T-helper 2 cell (primary cell): ENCODE data around the gene ESPL1.

Source experiments
- DNase-seq, 5 experiments: peaks; one replicate each; pipeline versions ENCODE4 v3.0.0 to v3.0.0-alpha.2; 2012 to 2022

The ESPL1 gene

GRCh38 chr12:53231921-53232645 lies 36.0 kb upstream of the ESPL1 start, which contains the start of gene RARG:
RARG (minus strand) TSS chr12:53232209; CDS start chr12:53227545, 4,664 bp downstream.
- DNase-seq: peak; percentile 50 to 65 (median 63)

DNA sequence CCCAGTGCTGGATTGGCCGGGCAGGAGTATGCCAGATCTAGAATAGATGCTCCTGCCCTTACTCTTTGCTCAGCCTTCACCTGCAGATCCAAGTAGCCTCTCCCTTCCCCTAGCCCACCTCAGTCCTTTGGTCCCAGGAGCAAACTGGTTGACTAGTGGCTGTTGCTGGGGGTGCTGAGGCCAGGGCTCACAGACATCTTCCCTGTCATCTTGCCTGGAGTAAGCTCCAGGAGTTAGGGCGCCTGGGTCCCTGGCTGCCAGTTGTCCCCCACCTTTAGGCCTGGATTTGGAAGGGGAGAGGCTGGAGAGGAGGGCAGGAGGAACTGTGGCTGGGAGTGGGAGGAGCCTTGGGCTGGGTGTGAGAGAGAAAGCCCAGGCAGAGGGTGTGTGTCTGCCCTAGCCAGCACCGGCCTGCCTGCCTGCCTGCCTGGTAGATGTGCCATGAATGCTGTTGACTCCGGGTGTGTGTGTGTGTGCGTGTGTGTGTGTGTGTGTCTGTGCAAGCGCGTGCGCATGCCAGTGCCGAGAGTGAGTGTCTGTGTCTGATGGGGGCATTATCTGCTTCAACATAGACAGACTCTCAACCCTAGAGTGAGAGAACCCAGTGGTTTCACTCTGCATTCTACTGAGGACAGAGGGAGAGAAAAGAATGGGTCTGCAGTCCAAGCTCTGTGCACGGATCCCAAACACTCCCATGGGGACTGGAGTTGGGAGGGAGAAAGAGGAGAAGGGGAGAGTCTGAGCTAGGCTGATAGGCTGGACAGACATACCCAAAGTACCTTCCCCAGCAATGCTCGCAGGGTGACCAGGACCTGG lies 35.2 kb upstream of the ESPL1 start:
- peak in 1 of 5 experiments; percentile 76 for DNase-seq

DNA sequence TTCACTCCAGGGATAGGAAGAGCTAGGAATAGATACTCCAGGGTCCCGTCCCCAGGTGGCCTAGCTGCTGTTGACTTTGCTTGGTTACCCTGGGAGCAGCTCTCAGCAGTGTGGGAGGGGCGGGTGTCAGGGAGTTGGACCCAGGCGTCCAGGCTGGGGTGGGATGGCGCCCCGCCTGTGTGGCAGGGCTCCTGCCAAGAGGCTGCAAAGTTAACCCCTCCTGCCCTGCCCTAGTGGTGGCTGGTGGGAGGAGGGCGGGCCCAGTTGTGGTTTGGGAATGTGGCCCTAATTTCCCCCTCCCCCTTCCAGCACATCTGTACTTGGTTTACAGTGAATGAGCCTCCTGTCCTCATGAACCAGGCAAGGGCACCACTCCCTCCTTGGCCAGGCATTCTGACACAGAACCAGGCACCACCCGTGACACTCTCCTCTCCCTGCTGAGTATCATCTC lies 34.4 kb upstream of the ESPL1 start:
- no peak for DNase-seq

DNA sequence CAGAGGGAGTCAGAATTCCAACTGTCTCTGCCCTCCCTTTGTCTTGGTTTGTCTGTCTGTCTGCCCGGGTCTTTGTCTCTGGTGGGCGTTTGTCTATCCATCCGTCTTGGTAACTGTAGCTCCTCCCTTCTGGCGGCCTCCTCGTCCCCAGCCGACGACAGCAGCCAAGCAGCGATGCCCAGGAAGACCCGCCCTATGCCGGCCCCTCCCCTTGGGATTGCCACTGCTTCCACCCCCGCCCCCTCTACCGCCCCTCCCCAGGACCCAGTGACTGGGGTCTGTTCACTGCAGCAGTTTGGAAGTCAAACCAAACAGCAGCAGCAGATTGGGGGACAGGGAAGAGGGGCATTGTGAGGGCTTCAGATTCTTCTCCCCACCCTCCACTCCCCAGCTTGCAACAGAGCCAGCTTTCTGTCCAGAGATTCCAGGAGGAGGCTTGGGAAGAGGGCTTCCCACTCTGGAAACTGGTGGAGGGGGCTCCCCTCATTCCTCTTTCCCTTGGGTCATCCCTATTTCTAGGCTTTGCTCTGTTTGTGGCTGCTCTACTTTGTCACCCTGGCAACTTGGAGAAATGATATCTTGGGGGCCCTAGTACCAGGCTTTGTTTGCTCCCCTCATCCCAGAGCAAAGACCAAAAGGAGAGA lies 33.7 kb upstream of the ESPL1 start:
- DNase-seq: no peak

GRCh38 chr12:53235164-53235563 lies 32.9 kb upstream of the ESPL1 start:
- DNase-seq: no peak

DNA sequence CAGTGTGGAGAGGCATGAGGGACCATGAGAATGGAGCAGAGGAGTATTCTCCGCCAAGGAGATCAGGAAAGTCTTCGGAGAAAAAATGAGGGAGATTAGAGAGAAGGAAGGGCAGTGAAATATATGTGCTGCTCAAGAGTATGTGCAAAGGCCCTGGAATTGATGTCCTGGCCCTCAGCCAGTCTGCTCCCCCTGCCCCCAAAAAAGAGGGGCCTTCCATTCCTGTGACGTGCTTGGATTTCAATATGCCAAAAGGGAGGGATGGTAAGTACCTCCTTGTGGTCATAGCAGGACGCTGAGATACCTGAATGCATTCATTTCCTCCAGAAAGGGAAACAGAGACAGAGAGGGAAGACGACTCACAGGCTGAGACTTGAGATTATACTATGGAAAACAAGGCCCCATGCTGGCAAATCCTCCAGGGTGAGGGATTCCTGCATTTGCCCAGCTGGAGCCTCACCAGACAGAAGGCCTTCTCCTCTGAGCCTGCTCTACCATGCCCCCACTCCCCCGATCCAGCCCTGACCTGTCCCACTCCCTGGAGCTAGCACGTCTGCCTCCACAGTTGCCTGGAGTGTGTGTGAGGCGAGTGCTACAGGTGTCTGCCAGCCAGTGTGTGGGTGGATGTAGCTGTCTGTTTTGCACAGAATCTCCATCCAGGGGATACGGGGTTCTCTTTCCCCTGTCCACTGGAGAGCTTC lies 32.2 kb upstream of the ESPL1 start:
- no peak for DNase-seq

- DNase-seq: peak in 3 of 5 experiments; percentile 40 to 91 (median 41)
These were observed 31.5 kb upstream of the ESPL1 start for GRCh38 chr12:53236443-53237111.

- DNase-seq: no peak
These were observed 28.3 kb upstream of the ESPL1 start for GRCh38 chr12:53239643-53240258.

DNA sequence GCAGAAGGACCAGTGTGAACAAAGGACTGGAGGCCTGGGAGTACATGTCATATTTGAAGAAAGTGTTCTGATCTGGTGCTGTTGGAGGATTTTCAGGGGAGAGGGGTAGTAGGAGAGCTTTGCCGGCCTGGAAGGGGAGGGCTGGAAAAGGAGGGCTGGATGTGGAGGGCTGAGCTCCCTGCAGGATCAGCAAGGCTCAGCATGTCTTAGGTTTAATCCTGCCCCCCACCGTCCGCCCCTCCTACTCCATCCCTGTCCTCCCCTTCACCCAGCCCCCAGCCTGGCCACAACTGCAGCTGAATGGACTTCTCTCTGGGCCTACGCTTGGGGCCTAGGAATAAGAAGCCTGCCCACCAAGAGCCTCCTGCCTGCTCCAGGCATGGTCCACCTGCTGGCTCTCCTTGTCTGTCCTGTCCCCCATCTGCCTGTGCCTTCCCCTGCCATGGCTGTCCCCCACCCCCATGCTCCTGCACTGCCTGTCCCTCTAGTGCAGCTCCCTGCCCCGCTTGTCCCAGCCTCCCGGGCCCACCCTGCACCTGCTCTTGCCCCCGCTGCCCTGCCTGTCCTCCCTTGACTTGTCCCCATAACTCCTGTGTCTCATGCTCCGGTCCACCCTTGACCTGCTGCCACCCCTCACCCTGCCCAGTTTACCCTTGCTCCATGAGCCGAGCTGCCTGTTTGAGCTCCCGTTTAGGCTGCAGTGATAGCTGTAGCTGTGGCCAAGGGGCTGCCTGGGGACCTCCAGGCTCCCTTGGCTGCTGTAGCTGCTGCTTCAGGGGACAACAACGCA lies 26.3 kb upstream of the ESPL1 start:
- DNase-seq: no peak

DNA sequence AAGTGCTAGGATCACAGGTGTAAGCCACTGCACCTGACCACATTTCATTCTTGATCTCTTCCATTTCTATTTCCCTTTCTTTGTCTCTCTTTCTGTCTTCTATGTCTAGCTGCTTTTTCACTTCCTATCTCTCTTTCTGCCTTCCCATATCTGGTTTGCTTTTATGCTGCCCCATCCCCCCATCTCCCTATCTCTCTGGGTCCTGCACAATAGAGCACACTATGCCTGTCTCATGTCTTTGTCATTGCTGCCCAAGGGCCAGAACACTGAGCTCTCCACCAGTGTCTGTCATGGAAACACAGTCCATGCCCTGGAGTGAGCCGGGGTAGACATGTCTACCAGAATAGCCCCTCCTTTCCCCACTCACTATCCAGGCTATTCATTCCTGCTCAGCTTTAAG lies 23.8 kb upstream of the ESPL1 start:
- DNase-seq: no peak

DNA sequence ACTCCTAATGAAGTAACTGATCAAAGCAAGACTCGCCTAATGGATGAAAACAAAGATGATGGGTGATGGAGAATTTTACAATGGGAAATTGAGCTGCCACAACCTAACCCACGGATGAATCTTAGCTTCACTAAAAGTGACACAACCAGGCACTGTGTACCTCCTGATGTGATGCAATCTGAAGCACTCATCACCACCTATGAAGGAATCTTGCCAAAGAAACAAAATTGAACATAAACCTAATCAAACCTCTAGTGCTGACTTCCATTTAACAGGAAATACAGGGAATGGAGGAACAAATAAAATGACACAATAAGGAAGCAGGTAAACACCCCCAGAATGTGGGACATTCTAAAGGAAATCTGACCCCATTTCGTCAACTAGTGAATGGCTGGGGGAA lies 22.8 kb upstream of the ESPL1 start:
- no peak for DNase-seq

DNA sequence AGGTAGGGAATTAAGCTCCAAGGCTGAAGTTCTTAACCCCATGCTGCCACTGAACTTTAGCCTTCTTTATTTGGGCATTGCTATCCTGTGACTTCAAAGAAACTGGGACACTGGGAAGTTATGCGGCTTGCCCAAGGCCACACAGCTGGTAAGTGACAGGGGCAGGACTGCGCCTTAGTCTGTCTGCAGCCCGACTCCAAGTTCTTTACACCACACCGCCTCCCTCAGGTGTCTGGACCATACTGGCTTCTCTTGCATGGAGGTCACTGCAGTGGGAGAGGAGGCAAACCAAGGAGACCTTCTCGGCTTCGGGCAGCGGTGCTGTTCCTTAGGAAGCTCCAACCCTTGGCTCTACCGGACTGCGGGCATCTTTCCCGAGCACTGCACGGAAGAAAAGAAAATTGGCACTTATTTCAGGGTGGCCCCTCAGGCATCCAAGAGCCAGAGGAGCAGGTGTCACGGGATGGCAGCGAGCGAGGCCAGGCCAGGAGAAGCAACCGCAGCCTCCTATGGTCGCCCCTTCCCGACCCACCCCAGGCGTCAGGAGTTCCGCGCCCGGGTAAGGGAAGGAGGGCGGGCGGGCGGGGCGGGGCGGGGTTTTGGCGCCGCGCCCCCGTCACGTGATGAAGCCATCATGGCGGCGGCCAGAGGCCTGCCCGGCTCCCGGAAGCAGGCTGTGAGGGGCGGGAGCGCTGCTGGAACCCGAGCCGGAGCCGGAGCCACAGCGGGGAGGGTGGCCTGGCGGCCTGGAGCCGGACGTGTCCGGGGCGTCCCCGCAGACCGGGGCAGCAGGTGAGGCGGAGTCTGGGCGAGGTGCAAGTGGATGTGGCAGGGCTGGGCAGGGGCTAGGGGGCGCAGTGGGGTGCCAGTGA lies 16.4 kb upstream of the ESPL1 start:
- peak; percentile 51 to 80 (median 63) for DNase-seq

GRCh38 chr12:53252349-53252916 lies 15.7 kb upstream of the ESPL1 start:
- no peak for DNase-seq

DNA sequence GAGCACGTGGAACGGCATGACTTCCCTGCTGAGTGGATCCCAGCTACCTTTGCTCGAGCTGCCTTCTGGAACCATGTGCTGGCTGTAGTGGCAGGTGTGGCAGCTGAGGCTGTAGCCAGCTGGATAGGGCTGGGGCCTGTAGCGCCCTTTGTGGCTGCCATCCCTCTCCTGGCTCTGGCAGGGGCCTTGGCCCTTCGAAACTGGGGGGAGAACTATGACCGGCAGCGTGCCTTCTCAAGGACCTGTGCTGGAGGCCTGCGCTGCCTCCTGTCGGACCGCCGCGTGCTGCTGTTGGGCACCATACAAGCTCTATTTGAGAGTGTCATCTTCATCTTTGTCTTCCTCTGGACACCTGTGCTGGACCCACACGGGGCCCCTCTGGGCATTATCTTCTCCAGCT lies 14.8 kb upstream of the ESPL1 start:
- no peak for DNase-seq

- DNase-seq: peak in 1 of 5 experiments; percentile 34
These were observed 13.1 kb upstream of the ESPL1 start for GRCh38 chr12:53254816-53255545.

- no peak for DNase-seq
These were observed 12.1 kb upstream of the ESPL1 start for GRCh38 chr12:53255996-53256395.

- no peak for DNase-seq
These were observed 9.3 kb upstream of the ESPL1 start for GRCh38 chr12:53258541-53259539.
